ENCODE results near the gene KLK8. TPM values are rescaled to one million over a fixed set of nuclear protein-coding genes. Genes with fewer than 3 reads are reported as not detected.

KLK8 gene
- polyA plus RNA-seq, 2 of the 4 experiments (the other 2 are of a cell fraction) = not detected

- WGBS (ENCODE audit: missing lambda C conversion rate) = 58% methylated on average over 7 of the region's 7 CpGs
- FAIRE-seq = no peak
Observed at GRCh38 chr19:51003316-51003715, 1.9 kb upstream of the KLK8 start.

GRCh38 chr19:51002542-51003311 lies 1.3 kb upstream of the KLK8 start:
- ChIA-PET CTCF (interaction anchor here (0.6 to 4.0 kb wide), 7 partner anchors 9 to 165 kb away, joined by 3 to 21 read pairs (median 3); no protein-coding TSS in a partner anchor), POLR2A (no interaction called here)
- ATAC-seq (peak; percentile 74 to 89), DNase-seq (ENCODE audit: low read depth in 1 of 2, low spot score in 1 of 2) (peak; percentile 92 to 94), FAIRE-seq (no peak)
- WGBS (ENCODE audit: missing lambda C conversion rate) = 36% methylated on average over 41 of the region's 42 CpGs
- no peaks in the 10 kb centered on the region for H3K9me3 ChIP-seq
- no peak for TF ChIP-seq POLR2A (IDR thresholded peaks at IDR 0.05; ENCODE audit: low read length)
- no peak for TF ChIP-seq RAD21 (conservative IDR thresholded peaks at IDR 0.05 in 1 of 2, IDR thresholded peaks at IDR 0.05 in 1 of 2)
- no peak for TF ChIP-seq CEBPB (IDR thresholded peaks at IDR 0.05)
- no peak for TF ChIP-seq FOSL2 (IDR thresholded peaks at IDR 0.05)
- peak; percentile 62 for TF ChIP-seq FOSL2 (CRISPR knock-in tag; IDR thresholded peaks at IDR 0.05)
- no peak for TF ChIP-seq EHMT2 (IDR thresholded peaks at IDR 0.05; ENCODE audit: low read depth)
- peak; percentile 64 for TF ChIP-seq USF2 (IDR thresholded peaks at IDR 0.05)
- TF ChIP-seq MAX (IDR thresholded peaks at IDR 0.05) = 0 out of 2 replicates have a peak, but pooled peaks have one; percentile 35
- no peak for TF ChIP-seq HMGXB4 (CRISPR knock-in tag; IDR thresholded peaks at IDR 0.05; ENCODE audit: borderline replicate concordance)
- no peak for TF ChIP-seq E2F6 (IDR thresholded peaks at IDR 0.05; ENCODE audit: borderline replicate concordance, low read depth)
- TF ChIP-seq ZSCAN20 (CRISPR knock-in tag; IDR thresholded peaks at IDR 0.05) = no peak
- no peak for TF ChIP-seq FOXS1 (CRISPR knock-in tag; IDR thresholded peaks at IDR 0.05)
- TF ChIP-seq HOXB5 (CRISPR knock-in tag; IDR thresholded peaks at IDR 0.05) = no peak
- no peak for TF ChIP-seq ESRRA (IDR thresholded peaks at IDR 0.05; ENCODE audit: borderline replicate concordance, low read length)
- no peak for TF ChIP-seq RFX5 (IDR thresholded peaks at IDR 0.05)
- TF ChIP-seq POLR2AphosphoS2 (conservative IDR thresholded peaks at IDR 0.05; ENCODE audit: low read length) = no peak
- TF ChIP-seq NFE2L2 (conservative IDR thresholded peaks at IDR 0.05; ENCODE audit: low read length) = no peak
- TF ChIP-seq KDM5A (IDR thresholded peaks at IDR 0.05) = no peak
- no peak for TF ChIP-seq RCOR1 (IDR thresholded peaks at IDR 0.05; ENCODE audit: low read depth, low read length)
- H3K4me1 ChIP-seq = peaks cover 6% of the 10 kb centered on the region; the same call in 2 of the 3 replicates
- no peak overlapping the region for H3K27ac ChIP-seq
- H3K4me3 ChIP-seq = peak overlapping the region; percentile 35
- peak overlapping the region; percentile 79 for H3K4me2 ChIP-seq

More at GRCh38 chr19:51003316-51003715, 1.9 kb upstream of the KLK8 start:
- Histone ChIP-seq H3K9me3 (no peaks in the 10 kb centered on the region), H3K4me2 (no peak overlapping the region; the same call in 2 of the 3 replicates), H3K27ac (no peak overlapping the region), H3K4me3 (no peak overlapping the region), H3K4me1 (peaks cover 6% of the 10 kb centered on the region; the same call in 2 of the 3 replicates)
- DNase-seq (ENCODE audit: low read depth in 1 of 2, low spot score in 1 of 2) (no peak), ATAC-seq (no peak)
- POLR2A ChIA-PET = no interaction called here
- CTCF ChIA-PET = interaction anchor here (1.0 to 4.0 kb wide), 3 partner anchors 13 to 81 kb away, joined by 3 to 21 read pairs (median 8); no protein-coding TSS in a partner anchor
- no peak for TF ChIP-seq ESRRA (IDR thresholded peaks at IDR 0.05; ENCODE audit: borderline replicate concordance, low read length)
- no peak for TF ChIP-seq REST (IDR thresholded peaks at IDR 0.05)
- no peak for TF ChIP-seq CBX2 (IDR thresholded peaks at IDR 0.05; ENCODE audit: borderline replicate concordance, low read depth)
